ENCODE measurements around the gene TTN. TPM values are rescaled to one million over a fixed set of nuclear protein-coding genes. Genes with fewer than 3 reads are reported as not detected.
"Not testable (repeated sequence)": the region's sequence is repeated elsewhere in the genome, so short reads cannot be mapped to it uniquely, and the experiment has no call there.

Gene TTN
- total and polyA plus RNA-seq, 2 of the 4 experiments (the other 2 are of a cell fraction) = 0.02 to 0.18 TPM

GRCh38 chr2:178525460-178525859 is 281.8 kb downstream of the TTN start:
- H3K9ac ChIP-seq (ENCODE audit: low read depth, low read length); H2AK9ac ChIP-seq (replicated peaks; ENCODE audit: low read depth, low read length, poor library complexity); H4K8ac ChIP-seq (ENCODE audit: low read depth in 2 of 2, low read length in 2 of 2); POLR2A ChIA-PET (ENCODE audit: unreplicated experiment); ATAC-seq (ENCODE audit: low read depth); CTCF ChIA-PET; in situ Hi-C loops (cut with MboI; ENCODE audit: low sequenced_read_pairs); H3K14ac ChIP-seq (replicated peaks; ENCODE audit: low read depth, low read length); H3K9me1 ChIP-seq (ENCODE audit: insufficient read depth, low read length); H4K20me1 ChIP-seq (ENCODE audit: insufficient read depth, low read length); H3K36me3 ChIP-seq (ENCODE audit: control insufficient read depth, insufficient read depth, low read length); H3K27me3 ChIP-seq (ENCODE audit: control insufficient read depth, insufficient read depth, low read length); H3K4ac ChIP-seq (ENCODE audit: low read depth, low read length); H3K18ac ChIP-seq (ENCODE audit: low read depth, low read length); H2BK5ac ChIP-seq (ENCODE audit: low read depth, low read length, poor library complexity, severe bottlenecking); H3K56ac ChIP-seq (ENCODE audit: extremely low read depth, insufficient read depth, low read length); H2BK15ac ChIP-seq (ENCODE audit: low read depth, low read length); H3K27ac ChIP-seq (ENCODE audit: insufficient read depth, low read length); dilution Hi-C loops (cut with HindIII; ENCODE audit: low sequenced_read_pairs, unreplicated experiment); DNase-seq; H3K4me3 ChIP-seq (ENCODE audit: insufficient read depth, low read depth, low read length); BruUV-seq (replicated peaks); H3K4me2 ChIP-seq (ENCODE audit: low read depth, low read length); intact Hi-C loops (cut with micrococcal nuclease); H3K9me3 ChIP-seq (ENCODE audit: control insufficient read depth, insufficient read depth, low read length); H3K23ac ChIP-seq (ENCODE audit: low read depth, low read length); H2AK5ac ChIP-seq (ENCODE audit: low read depth, low read length); H2AFZ ChIP-seq (replicated peaks; ENCODE audit: low read length, poor library complexity); H3K4me1 ChIP-seq (ENCODE audit: control insufficient read depth, insufficient read depth, low read length); H2BK120ac ChIP-seq (ENCODE audit: low read depth, low read length); H4K91ac ChIP-seq (ENCODE audit: insufficient read depth, low read depth, low read length); H2BK20ac ChIP-seq (ENCODE audit: low read depth, low read length); H4K5ac ChIP-seq (ENCODE audit: low read depth, low read length): not testable (repeated sequence)
- peaks cover 15 to 31% of the 10 kb centered on the region in 2 experiments; a peak in 3 of 4 replicates for H3K79me1 ChIP-seq (ENCODE audit: low read depth in 1 of 2, low read length in 2 of 2)
- WGBS, 2 experiments (ENCODE audit: extremely low coverage in 2 of 2, insufficient read length in 1 of 2) = no CpG with 5 or more reads among the region's 1 CpG

- H2BK5ac ChIP-seq (ENCODE audit: low read depth, low read length, poor library complexity, severe bottlenecking); H3K4ac ChIP-seq (ENCODE audit: low read depth, low read length); H3K56ac ChIP-seq (ENCODE audit: extremely low read depth, insufficient read depth, low read length); H3K4me2 ChIP-seq (ENCODE audit: low read depth, low read length); H4K5ac ChIP-seq (ENCODE audit: low read depth, low read length); dilution Hi-C loops (cut with HindIII; ENCODE audit: low sequenced_read_pairs, unreplicated experiment); DNase-seq; CTCF ChIA-PET; H3K27ac ChIP-seq (ENCODE audit: insufficient read depth, low read length); H2AFZ ChIP-seq (replicated peaks; ENCODE audit: low read length, poor library complexity); H2BK15ac ChIP-seq (ENCODE audit: low read depth, low read length); in situ Hi-C loops (cut with MboI; ENCODE audit: low sequenced_read_pairs); H3K9me3 ChIP-seq (ENCODE audit: control insufficient read depth, insufficient read depth, low read length); H3K36me3 ChIP-seq (ENCODE audit: control insufficient read depth, insufficient read depth, low read length); H2BK120ac ChIP-seq (ENCODE audit: low read depth, low read length); H3K9ac ChIP-seq (ENCODE audit: low read depth, low read length); H3K27me3 ChIP-seq (ENCODE audit: control insufficient read depth, insufficient read depth, low read length); intact Hi-C loops (cut with micrococcal nuclease); H2AK5ac ChIP-seq (ENCODE audit: low read depth, low read length); BruUV-seq (replicated peaks); H3K14ac ChIP-seq (replicated peaks; ENCODE audit: low read depth, low read length); H3K9me1 ChIP-seq (ENCODE audit: insufficient read depth, low read length); H4K20me1 ChIP-seq (ENCODE audit: insufficient read depth, low read length); H2AK9ac ChIP-seq (replicated peaks; ENCODE audit: low read depth, low read length, poor library complexity); H3K4me3 ChIP-seq (ENCODE audit: insufficient read depth, low read depth, low read length); ATAC-seq (ENCODE audit: low read depth); H4K8ac ChIP-seq (ENCODE audit: low read depth in 2 of 2, low read length in 2 of 2); H2BK20ac ChIP-seq (ENCODE audit: low read depth, low read length); H3K23ac ChIP-seq (ENCODE audit: low read depth, low read length); H4K91ac ChIP-seq (ENCODE audit: insufficient read depth, low read depth, low read length); H3K4me1 ChIP-seq (ENCODE audit: control insufficient read depth, insufficient read depth, low read length); H3K18ac ChIP-seq (ENCODE audit: low read depth, low read length); POLR2A ChIA-PET (ENCODE audit: unreplicated experiment): not testable (repeated sequence)
- H3K79me1 ChIP-seq (ENCODE audit: low read depth in 1 of 2, low read length in 2 of 2) = peaks cover 15 to 29% of the 10 kb centered on the region in 2 experiments; a peak in 3 of 4 replicates
- WGBS, 2 experiments (ENCODE audit: extremely low coverage in 2 of 2, insufficient read length in 1 of 2) = no CpG with 5 or more reads among the region's 5 CpGs
Measured at GRCh38 chr2:178525010-178525409, 282.2 kb downstream of the TTN start.

All from IMR-90 (cell line).